Panc1 (cell line): ENCODE results near the gene ZFAND2A. TPM values are rescaled to one million over a fixed set of nuclear protein-coding genes. Genes with fewer than 3 reads are reported as not detected.
"Not testable (repeated sequence)": the region's sequence is repeated elsewhere in the genome, so short reads cannot be mapped to it uniquely, and the experiment has no call there.

Experiments used
- ATAC-seq: fragments of 200-7000 bp; cut with Tn5 transposase; 2 replicates; pipeline ENCODE4 v1.9.1; 2020; ENCODE audit warnings: mild to moderate bottlenecking, moderate library complexity
- BruUV-seq: library from RNA; stranded (reverse); fragments of 400-500 nt; replicated peaks from 2 replicates; lab custom pipeline; 2021; lab: Mats Ljungman, UMichigan
- CTCF ChIA-PET: fragments of 300-600 bp; sonication (Branson Sonifier 250); formaldehyde crosslinking; loops from one replicate; lab custom pipeline; 2022; ENCODE audit warnings: antibody characterized with exemption; lab: Charles Lee
- POLR2A ChIA-PET: fragments of 300-600 bp; sonication (Branson Sonifier 250); formaldehyde crosslinking; loops from one replicate; lab custom pipeline; 2022; ENCODE audit warnings: antibody characterized with exemption; lab: Charles Lee
- DNase-seq: peaks from one replicate; pipeline ENCODE4 v3.0.0-alpha.2; 2010; ENCODE audit warnings: low read depth, low spot score
- H3K27ac ChIP-seq: 2 replicates; pipeline ENCODE4 v1.5.1; 2011; ENCODE audit warnings: mild to moderate bottlenecking, low read length, inconsistent platforms
- H3K27me3 ChIP-seq: fragments of 200-500 bp; sonication (Bioruptor generic); 2 replicates; pipeline ENCODE4 v1.6.0; 2014; ENCODE audit warnings: low read length, inconsistent platforms; ENCODE audit not compliant: control insufficient read depth, insufficient read depth
- H3K36me3 ChIP-seq: fragments of 200-500 bp; sonication (Bioruptor generic); 2 replicates; pipeline ENCODE4 v1.5.1; 2014; ENCODE audit warnings: inconsistent platforms, mild to moderate bottlenecking, low read length, moderate library complexity; ENCODE audit not compliant: control insufficient read depth, insufficient read depth
- H3K4me1 ChIP-seq: 2 replicates; pipeline ENCODE4 v1.5.1; 2011; ENCODE audit warnings: inconsistent platforms, mild to moderate bottlenecking, low read length, moderate library complexity; ENCODE audit not compliant: control insufficient read depth, insufficient read depth
- H3K4me3 ChIP-seq, 2 experiments: 2 replicates each; pipeline ENCODE4 v1.5.1; 2011 to 2012; ENCODE audit warnings: low read depth in 2 of 2, low read length in 2 of 2, mild to moderate bottlenecking in 2 of 2, inconsistent platforms in 1 of 2, moderate library complexity in 1 of 2
- H3K9me3 ChIP-seq: fragments of 200-500 bp; sonication (Bioruptor generic); 2 replicates; pipeline ENCODE4 v1.5.1; 2014; ENCODE audit warnings: low read depth, mild to moderate bottlenecking, inconsistent platforms, low read length, moderate library complexity; ENCODE audit not compliant: control insufficient read depth, insufficient read depth
- CTCF ChIP-seq: fragments of 450-650 bp; IDR thresholded peaks from 2 replicates; pipeline ENCODE4 v1.5.1; 2017; ENCODE audit warnings: mild to moderate bottlenecking
- POLR2AphosphoS5 ChIP-seq: IDR thresholded peaks from 2 replicates; pipeline ENCODE4 v1.6.1; 2012; ENCODE audit warnings: mild to moderate bottlenecking, low read depth, low read length, moderate library complexity
- REST ChIP-seq, 2 experiments: IDR thresholded peaks; 2 replicates each; pipeline ENCODE4 v1.6.1; 2011 to 2012; ENCODE audit warnings: low read depth in 2 of 2, control low read depth in 1 of 2, low read length in 1 of 2, mild to moderate bottlenecking in 1 of 2, moderate library complexity in 1 of 2; ENCODE audit not compliant: insufficient read depth in 1 of 2
- SIN3A ChIP-seq: IDR thresholded peaks from 2 replicates; pipeline ENCODE4 v1.6.1; 2012; ENCODE audit warnings: low read depth, mild to moderate bottlenecking, low read length, moderate library complexity, borderline replicate concordance; ENCODE audit not compliant: insufficient read depth
- TCF7L2 ChIP-seq: IDR thresholded peaks from 2 replicates; pipeline ENCODE4 v1.6.1; 2011; ENCODE audit warnings: mild to moderate bottlenecking, low read depth, low read length, inconsistent platforms
- in situ Hi-C: cut with HindIII; loops from 2 replicates; pipeline ENCODE4 v1.10.0; 2016; ENCODE audit warnings: low sequenced_read_pairs, low pct_unique_long_range_greater_than_20kb
- intact Hi-C: fragments of 100-400 bp; cut with micrococcal nuclease; formaldehyde crosslinking; loops from one replicate; pipeline ENCODE4 v1.10.0; 2022; ENCODE audit not compliant: unreplicated experiment
- total RNA-seq: library from RNA; stranded (reverse); gene quantifications from one replicate; pipeline ENCODE4 v1.2.1, GENCODE V29; 2021; ENCODE audit not compliant: unreplicated experiment

Gene ZFAND2A
- total RNA-seq, 1 experiment from 2014 or later = 24.1 TPM

- no peak overlapping the region for H3K4me3 ChIP-seq
- no peaks in the 10 kb centered on the region for H3K36me3 ChIP-seq
- DNase-seq (no peak), ATAC-seq (no peak)
- no TSS peak for BruUV-seq
- TF ChIP-seq SIN3A (no peak), CTCF (no peak), POLR2AphosphoS5 (no peak), TCF7L2 (no peak), REST (IDR thresholded peaks at IDR 0.05; ENCODE audit: insufficient read depth in 1 of 2, low read depth in 2 of 2, low read length in 1 of 2) (no peak)
- CTCF ChIA-PET = interaction anchor here (0.7 kb wide), 1 partner anchor 22 kb away, joined by 3 read pairs; no protein-coding TSS in a partner anchor
- intact Hi-C loops (no loop called here), in situ Hi-C loops (no loop called here)
- H3K9me3 ChIP-seq = no peaks in the 10 kb centered on the region
- peaks cover 2% of the 10 kb centered on the region; the same call in 1 of the 2 replicates for H3K4me1 ChIP-seq
- POLR2A ChIA-PET = no interaction called here
- H3K27ac ChIP-seq = no peak overlapping the region
- no peaks in the 10 kb centered on the region for H3K27me3 ChIP-seq
Observed at GRCh38 chr7:1119201-1119600, 40.8 kb downstream of the ZFAND2A start.

GRCh38 chr7:1117321-1117928, 42.6 kb downstream of the ZFAND2A start:
- in situ Hi-C loops (no loop called here), intact Hi-C loops (no loop called here)
- ChIA-PET CTCF (interaction anchor here (0.6 kb wide), 1 partner anchor 76 kb away, joined by 3 read pairs; no protein-coding TSS in a partner anchor), POLR2A (no interaction called here)
- Histone ChIP-seq H3K4me1 (no peaks in the 10 kb centered on the region), H3K27ac (no peak overlapping the region), H3K27me3 (no peaks in the 10 kb centered on the region), H3K4me3 (no peak overlapping the region), H3K9me3 (no peaks in the 10 kb centered on the region), H3K36me3 (no peaks in the 10 kb centered on the region)
- TF ChIP-seq TCF7L2 (no peak), POLR2AphosphoS5 (no peak), CTCF (no peak), REST (IDR thresholded peaks at IDR 0.05; ENCODE audit: insufficient read depth in 1 of 2, low read depth in 2 of 2, low read length in 1 of 2) (no peak), SIN3A (no peak)
- DNase-seq = no peak
- ATAC-seq = no peak
- no TSS peak for BruUV-seq

GRCh38 chr7:1116383-1117008, 43.5 kb downstream of the ZFAND2A start:
- H3K9me3 ChIP-seq, in situ Hi-C loops, intact Hi-C loops, H3K4me3 ChIP-seq, H3K36me3 ChIP-seq, POLR2A ChIA-PET, ATAC-seq, BruUV-seq, CTCF ChIA-PET, DNase-seq, H3K4me1 ChIP-seq, H3K27me3 ChIP-seq, H3K27ac ChIP-seq: not testable (repeated sequence)
